ENCODE measurements around the gene RGMA.

RGMA gene, protein sequence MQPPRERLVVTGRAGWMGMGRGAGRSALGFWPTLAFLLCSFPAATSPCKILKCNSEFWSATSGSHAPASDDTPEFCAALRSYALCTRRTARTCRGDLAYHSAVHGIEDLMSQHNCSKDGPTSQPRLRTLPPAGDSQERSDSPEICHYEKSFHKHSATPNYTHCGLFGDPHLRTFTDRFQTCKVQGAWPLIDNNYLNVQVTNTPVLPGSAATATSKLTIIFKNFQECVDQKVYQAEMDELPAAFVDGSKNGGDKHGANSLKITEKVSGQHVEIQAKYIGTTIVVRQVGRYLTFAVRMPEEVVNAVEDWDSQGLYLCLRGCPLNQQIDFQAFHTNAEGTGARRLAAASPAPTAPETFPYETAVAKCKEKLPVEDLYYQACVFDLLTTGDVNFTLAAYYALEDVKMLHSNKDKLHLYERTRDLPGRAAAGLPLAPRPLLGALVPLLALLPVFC

DNA sequence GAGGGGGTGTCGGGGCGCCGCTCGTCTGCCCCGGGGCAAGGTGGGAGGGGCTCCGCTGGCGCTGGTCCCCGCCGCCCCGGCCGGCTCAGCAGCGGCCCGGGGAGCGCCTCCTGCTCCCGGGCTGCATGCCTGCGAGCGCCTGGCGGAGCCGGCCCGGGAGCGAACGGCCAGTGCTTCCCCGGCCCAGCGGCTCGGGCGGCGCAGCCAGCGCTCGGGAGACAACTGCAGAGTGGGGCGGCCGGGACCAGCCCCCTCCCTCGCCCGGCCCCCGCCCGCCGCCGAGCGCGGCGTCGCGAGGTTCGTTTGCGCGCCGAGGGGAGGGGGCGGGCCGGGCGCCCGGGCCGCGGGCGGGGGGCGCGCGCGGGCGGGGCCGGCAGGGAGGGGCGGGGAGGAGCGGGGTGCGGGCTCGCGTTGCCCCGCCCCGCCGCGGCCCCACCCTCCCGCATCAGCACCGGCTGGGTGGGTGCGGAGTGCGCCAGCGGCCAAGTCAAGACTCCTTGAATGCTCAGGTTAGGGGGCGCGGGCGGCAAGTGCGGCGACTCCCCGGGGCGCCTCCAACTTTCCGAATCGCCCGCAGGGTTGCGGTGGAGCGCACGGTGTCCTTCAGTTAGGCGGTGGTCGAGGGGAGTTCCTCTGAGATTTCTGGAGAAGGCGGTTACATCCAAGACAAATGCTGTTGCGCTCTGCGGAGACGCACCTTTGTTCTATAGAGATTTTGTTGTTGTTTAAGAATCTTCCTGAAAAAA lies at the start of gene RGMA:
TSS of gene RGMA (minus strand) at position 231 of the 746 bp plus-strand sequence. CDS start 279 bp downstream, outside the sequence.
- POLR2A ChIA-PET, result no interaction called here
- TF ChIP-seq FOXA1 (IDR thresholded peaks at IDR 0.05), result no peak
- no peak for TF ChIP-seq L3MBTL2 (conservative IDR thresholded peaks at IDR 0.05)
- TF ChIP-seq ELF4 (IDR thresholded peaks at IDR 0.05), result no peak
- no peak for TF ChIP-seq TARDBP (IDR thresholded peaks at IDR 0.05)
- TF ChIP-seq, protein P1, sequence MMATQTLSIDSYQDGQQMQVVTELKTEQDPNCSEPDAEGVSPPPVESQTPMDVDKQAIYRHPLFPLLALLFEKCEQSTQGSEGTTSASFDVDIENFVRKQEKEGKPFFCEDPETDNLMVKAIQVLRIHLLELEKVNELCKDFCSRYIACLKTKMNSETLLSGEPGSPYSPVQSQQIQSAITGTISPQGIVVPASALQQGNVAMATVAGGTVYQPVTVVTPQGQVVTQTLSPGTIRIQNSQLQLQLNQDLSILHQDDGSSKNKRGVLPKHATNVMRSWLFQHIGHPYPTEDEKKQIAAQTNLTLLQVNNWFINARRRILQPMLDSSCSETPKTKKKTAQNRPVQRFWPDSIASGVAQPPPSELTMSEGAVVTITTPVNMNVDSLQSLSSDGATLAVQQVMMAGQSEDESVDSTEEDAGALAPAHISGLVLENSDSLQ (IDR thresholded peaks at IDR 0.05), result no peak
- no peak for TF ChIP-seq NFRKB (IDR thresholded peaks at IDR 0.05)
- TF ChIP-seq SP1 (IDR thresholded peaks at IDR 0.05), result no peak
- no peak for TF ChIP-seq FOXM1 (IDR thresholded peaks at IDR 0.05; ENCODE audit: borderline replicate concordance)
- TF ChIP-seq ZNF384 (IDR thresholded peaks at IDR 0.05), result no peak
- no peak for TF ChIP-seq HDGF (IDR thresholded peaks at IDR 0.05; ENCODE audit: borderline replicate concordance)
- TF ChIP-seq SUZ12 (IDR thresholded peaks at IDR 0.05), result no peak
- DNase-seq (ENCODE audit: extremely low spot score), result peak; percentile 64
- CTCF ChIA-PET, result interaction anchor here (0.7 to 3.4 kb wide), 12 partner anchors 10 to 1383 kb away, joined by 3 to 44 read pairs (median 8); no protein-coding TSS in a partner anchor

DNA sequence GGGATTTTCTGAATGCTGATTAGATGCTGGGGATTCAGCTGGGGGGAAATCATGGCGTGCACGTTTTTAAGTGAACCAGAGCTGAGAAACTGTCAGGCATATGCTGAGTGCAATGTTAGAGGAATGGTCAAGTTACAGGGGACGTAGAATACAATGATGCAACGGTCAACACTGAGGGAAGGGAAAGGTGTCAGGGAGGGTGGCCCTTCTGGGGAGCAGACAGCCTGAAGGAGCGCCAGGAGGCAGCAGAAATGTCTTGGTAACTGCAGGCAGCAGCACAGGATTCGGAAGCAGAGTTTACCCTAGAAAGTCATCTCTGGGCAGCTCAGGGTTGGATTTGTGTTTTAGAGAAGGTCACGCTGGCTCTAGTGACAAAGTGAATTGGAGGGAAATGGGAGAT lies 47.6 kb upstream of the RGMA start:
- CTCF ChIA-PET, result no interaction called here
- no peak for DNase-seq (ENCODE audit: extremely low spot score)
- POLR2A ChIA-PET, result no interaction called here
- no peak for TF ChIP-seq SP1 (IDR thresholded peaks at IDR 0.05)
- TF ChIP-seq FOXM1 (IDR thresholded peaks at IDR 0.05; ENCODE audit: borderline replicate concordance), result no peak
- no peak for TF ChIP-seq LEF1 (IDR thresholded peaks at IDR 0.05; ENCODE audit: borderline replicate concordance)
- no peak for TF ChIP-seq ZNF384 (IDR thresholded peaks at IDR 0.05)
- TF ChIP-seq NFRKB (IDR thresholded peaks at IDR 0.05), result no peak
- TF ChIP-seq, protein P1 (IDR thresholded peaks at IDR 0.05), result no peak
- TF ChIP-seq FOXA1 (IDR thresholded peaks at IDR 0.05), result no peak
- TF ChIP-seq SUZ12 (IDR thresholded peaks at IDR 0.05), result no peak
- no peak for TF ChIP-seq ELF4 (IDR thresholded peaks at IDR 0.05)
- no peak for TF ChIP-seq HDGF (IDR thresholded peaks at IDR 0.05; ENCODE audit: borderline replicate concordance)
- no peak for TF ChIP-seq L3MBTL2 (conservative IDR thresholded peaks at IDR 0.05)
- TF ChIP-seq CTBP1 (IDR thresholded peaks at IDR 0.05; ENCODE audit: borderline replicate concordance), result no peak
- no peak for TF ChIP-seq BHLHE40 (IDR thresholded peaks at IDR 0.05; ENCODE audit: borderline replicate concordance)
- no peak for TF ChIP-seq FOXK2 (IDR thresholded peaks at IDR 0.05)
- no peak for TF ChIP-seq TARDBP (IDR thresholded peaks at IDR 0.05)
- TF ChIP-seq ARNT (IDR thresholded peaks at IDR 0.05), result no peak

DNA sequence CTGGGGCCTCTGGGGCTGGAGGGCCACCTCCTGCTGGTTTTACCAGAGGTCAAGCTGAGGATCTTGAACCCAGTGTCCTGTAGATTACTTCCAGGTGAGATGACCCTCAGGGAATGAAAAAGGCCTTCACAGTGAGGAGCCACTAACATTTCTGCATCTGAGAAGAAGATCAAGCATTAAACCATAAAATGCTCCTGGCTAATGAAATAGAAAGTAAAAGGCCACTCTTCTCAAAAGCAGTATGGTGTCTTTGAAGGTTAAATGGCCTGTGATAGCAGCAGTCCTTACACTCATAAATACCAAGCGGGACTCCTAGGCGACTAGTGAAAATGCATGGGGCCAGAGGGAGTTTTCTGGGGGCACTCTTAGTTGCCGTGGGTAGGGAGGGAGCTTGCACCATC lies 47.0 kb upstream of the RGMA start:
- no peak for DNase-seq (ENCODE audit: extremely low spot score)
- TF ChIP-seq FOXM1 (IDR thresholded peaks at IDR 0.05; ENCODE audit: borderline replicate concordance) (no peak), L3MBTL2 (conservative IDR thresholded peaks at IDR 0.05) (no peak), CTBP1 (IDR thresholded peaks at IDR 0.05; ENCODE audit: borderline replicate concordance) (no peak), TARDBP (IDR thresholded peaks at IDR 0.05) (no peak), FOXK2 (IDR thresholded peaks at IDR 0.05) (no peak), SUZ12 (IDR thresholded peaks at IDR 0.05) (no peak), LEF1 (IDR thresholded peaks at IDR 0.05; ENCODE audit: borderline replicate concordance) (no peak), ARNT (IDR thresholded peaks at IDR 0.05) (no peak), ELF4 (IDR thresholded peaks at IDR 0.05) (no peak), ZNF384 (IDR thresholded peaks at IDR 0.05) (no peak), SP1 (IDR thresholded peaks at IDR 0.05) (no peak), NFRKB (IDR thresholded peaks at IDR 0.05) (no peak), BHLHE40 (IDR thresholded peaks at IDR 0.05; ENCODE audit: borderline replicate concordance) (no peak), FOXA1 (IDR thresholded peaks at IDR 0.05) (no peak), HDGF (IDR thresholded peaks at IDR 0.05; ENCODE audit: borderline replicate concordance) (no peak)
- TF ChIP-seq, protein P1 (IDR thresholded peaks at IDR 0.05), result no peak
- CTCF ChIA-PET, result no interaction called here
- POLR2A ChIA-PET, result no interaction called here

DNA sequence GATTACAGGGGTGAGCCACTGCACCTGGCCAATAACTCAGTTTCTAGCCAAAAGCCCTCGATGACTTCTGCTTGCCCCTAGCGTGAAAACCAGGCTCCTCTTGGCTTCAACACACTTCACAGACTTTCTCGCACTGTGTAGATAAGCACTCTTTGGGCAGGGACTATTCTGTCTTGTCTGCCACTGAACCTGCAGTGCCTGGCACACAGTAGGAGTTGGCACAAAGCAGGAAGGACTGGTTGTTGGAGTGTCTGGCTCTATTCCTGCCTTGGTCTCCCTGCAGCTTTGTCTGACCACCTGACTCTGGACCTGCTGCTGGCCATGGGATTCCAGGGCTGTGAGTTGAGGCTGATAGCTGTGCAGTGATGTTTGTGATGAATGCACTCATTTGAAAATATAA lies 46.4 kb upstream of the RGMA start:
- POLR2A ChIA-PET, result no interaction called here
- TF ChIP-seq LEF1 (IDR thresholded peaks at IDR 0.05; ENCODE audit: borderline replicate concordance) (no peak), FOXM1 (IDR thresholded peaks at IDR 0.05; ENCODE audit: borderline replicate concordance) (no peak), HDGF (IDR thresholded peaks at IDR 0.05; ENCODE audit: borderline replicate concordance) (no peak), L3MBTL2 (conservative IDR thresholded peaks at IDR 0.05) (no peak), ELF4 (IDR thresholded peaks at IDR 0.05) (no peak), ZNF384 (IDR thresholded peaks at IDR 0.05) (no peak), ARNT (IDR thresholded peaks at IDR 0.05) (no peak), BHLHE40 (IDR thresholded peaks at IDR 0.05; ENCODE audit: borderline replicate concordance) (no peak), SP1 (IDR thresholded peaks at IDR 0.05) (no peak), TARDBP (IDR thresholded peaks at IDR 0.05) (no peak), FOXK2 (IDR thresholded peaks at IDR 0.05) (no peak), FOXA1 (IDR thresholded peaks at IDR 0.05) (no peak)
- CTCF ChIA-PET, result no interaction called here
- DNase-seq (ENCODE audit: extremely low spot score), result no peak

DNA sequence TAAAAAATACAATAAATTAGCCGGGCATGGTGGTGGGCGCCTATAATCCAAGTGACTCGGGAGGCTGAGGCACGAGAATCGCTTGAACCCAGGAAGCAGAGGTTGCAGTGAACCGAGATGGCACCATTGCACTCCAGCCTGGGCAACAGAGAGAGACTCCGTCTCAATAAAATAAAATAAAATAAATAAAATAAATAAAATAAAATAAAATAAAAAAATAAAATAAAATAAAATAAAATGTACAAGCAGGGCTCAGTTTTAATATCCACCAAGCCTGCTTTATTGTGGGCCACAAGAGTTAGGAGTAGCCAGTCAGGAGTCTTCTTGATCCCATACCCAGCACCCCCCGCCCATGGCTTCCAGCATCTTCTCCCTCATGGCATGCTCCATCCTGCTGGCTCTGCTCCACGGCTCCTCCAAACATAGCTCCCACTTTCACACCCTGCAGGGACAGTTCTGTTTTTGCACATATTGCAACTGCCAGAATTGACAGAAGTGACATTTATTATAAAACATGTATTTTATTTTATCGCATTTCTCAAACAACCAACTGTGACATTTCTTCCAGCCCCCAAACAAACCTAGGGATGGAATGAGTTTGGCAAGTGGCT lies 42.6 kb upstream of the RGMA start:
- no peak for DNase-seq (ENCODE audit: extremely low spot score)
- TF ChIP-seq ZNF384 (IDR thresholded peaks at IDR 0.05) (no peak), HDGF (IDR thresholded peaks at IDR 0.05; ENCODE audit: borderline replicate concordance) (no peak), TARDBP (IDR thresholded peaks at IDR 0.05) (no peak), SUZ12 (IDR thresholded peaks at IDR 0.05) (no peak), FOXK2 (IDR thresholded peaks at IDR 0.05) (no peak), L3MBTL2 (conservative IDR thresholded peaks at IDR 0.05) (no peak), BHLHE40 (IDR thresholded peaks at IDR 0.05; ENCODE audit: borderline replicate concordance) (no peak), FOXM1 (IDR thresholded peaks at IDR 0.05; ENCODE audit: borderline replicate concordance) (no peak), LEF1 (IDR thresholded peaks at IDR 0.05; ENCODE audit: borderline replicate concordance) (no peak), ELF4 (IDR thresholded peaks at IDR 0.05) (no peak), NFRKB (IDR thresholded peaks at IDR 0.05) (no peak), CTBP1 (IDR thresholded peaks at IDR 0.05; ENCODE audit: borderline replicate concordance) (no peak), FOXA1 (IDR thresholded peaks at IDR 0.05) (no peak), SP1 (IDR thresholded peaks at IDR 0.05) (no peak), ARNT (IDR thresholded peaks at IDR 0.05) (no peak)
- TF ChIP-seq, protein P1 (IDR thresholded peaks at IDR 0.05), result no peak
- CTCF ChIA-PET, result no interaction called here
- POLR2A ChIA-PET, result no interaction called here

All from HEK293T (cell line).